Measurements from ENCODE around the gene SLC30A7.

- TF ChIP-seq CTCF (IDR thresholded peaks at IDR 0.05; ENCODE audit: low read length) (no peak), EZH2 (IDR thresholded peaks at IDR 0.05; ENCODE audit: borderline replicate concordance, low read length) (no peak)
Measured at GRCh38 chr1:101017448-101017847, 121.6 kb downstream of the SLC30A7 start.

Data from OCI-LY1 (cell line).